HG02938 (cell line): Measurements from ENCODE around the gene ETDB.
A peak's percentile ranks its signal among the peaks of the same experiment; 100 is the strongest.
"Not testable (repeated sequence)": the region's sequence is repeated elsewhere in the genome, so short reads cannot be mapped to it uniquely, and the experiment has no call there.

Source experiments
- ATAC-seq: cut with Tn5 transposase; IDR thresholded peaks from one replicate; pipeline ENCODE4 v1.9.1; 2021; ENCODE audit warnings: mild to moderate bottlenecking, moderate library complexity; ENCODE audit not compliant: unreplicated experiment

The ETDB gene

GRCh38 chrX:135120056-135120576 lies at the start of gene ETDB:
Gene ETDB (minus strand): TSS chrX:135120526. CDS start chrX:135119261, 1,265 bp downstream.
- ATAC-seq, result not testable (repeated sequence)

DNA sequence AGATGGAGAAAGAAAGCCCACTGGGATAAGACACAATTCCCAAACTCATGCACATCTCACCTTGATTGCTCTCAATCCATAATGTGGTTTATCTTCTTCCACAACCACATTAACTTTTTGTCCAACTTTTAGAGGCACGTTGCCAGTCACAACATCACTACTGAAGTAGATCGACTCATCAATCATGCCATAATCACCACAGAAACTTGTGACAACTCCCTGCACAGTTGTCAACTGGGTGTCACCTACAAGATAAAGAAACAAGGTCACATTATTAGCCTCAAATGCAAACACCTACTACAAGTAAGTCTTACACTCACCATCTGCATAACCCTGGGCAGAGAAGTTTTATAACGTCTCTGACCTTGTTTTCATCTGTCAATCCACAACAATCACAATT lies 49.2 kb upstream of the ETDB start:
- not testable (repeated sequence) for ATAC-seq

DNA sequence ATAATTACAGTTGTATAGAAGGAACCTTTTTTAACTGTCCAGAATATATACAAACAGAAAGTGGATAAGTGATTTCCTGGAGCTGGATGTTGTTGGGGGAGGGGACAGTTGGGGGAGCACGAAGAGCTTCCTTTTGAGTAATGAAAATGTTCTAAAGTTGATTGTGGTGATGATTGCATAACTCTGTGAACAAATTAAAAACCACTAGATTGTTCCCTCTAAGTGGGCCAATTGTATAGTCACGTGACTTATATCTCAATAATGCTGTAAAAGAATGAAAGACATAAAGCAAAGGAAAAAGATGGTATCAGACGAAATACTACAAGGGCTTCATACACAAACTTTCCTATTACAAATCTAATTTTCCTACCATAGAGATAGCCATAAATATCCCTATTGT lies 48.2 kb upstream of the ETDB start:
- ATAC-seq, result no peak

DNA sequence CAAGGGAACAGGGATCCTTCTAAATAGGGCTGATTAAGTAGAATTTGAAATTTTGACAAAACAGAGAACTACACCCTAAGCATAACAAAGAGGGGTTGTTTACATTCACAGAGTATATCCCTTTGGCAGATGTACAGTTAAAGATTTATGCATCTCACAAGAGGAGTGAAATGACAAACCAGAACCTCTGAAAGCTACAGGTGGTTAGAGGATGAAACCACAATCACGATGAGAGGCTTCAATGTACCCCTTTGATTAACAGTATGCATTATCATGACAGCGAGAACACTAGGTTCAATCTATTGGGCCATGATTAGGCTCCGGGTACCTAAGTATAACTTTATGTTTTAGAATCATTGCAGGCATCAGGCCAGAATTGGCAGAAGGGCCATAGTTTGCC lies 34.4 kb upstream of the ETDB start:
- not testable (repeated sequence) for ATAC-seq

GRCh38 chrX:135126145-135126544 lies 5.8 kb upstream of the ETDB start:
- not testable (repeated sequence) for ATAC-seq

DNA sequence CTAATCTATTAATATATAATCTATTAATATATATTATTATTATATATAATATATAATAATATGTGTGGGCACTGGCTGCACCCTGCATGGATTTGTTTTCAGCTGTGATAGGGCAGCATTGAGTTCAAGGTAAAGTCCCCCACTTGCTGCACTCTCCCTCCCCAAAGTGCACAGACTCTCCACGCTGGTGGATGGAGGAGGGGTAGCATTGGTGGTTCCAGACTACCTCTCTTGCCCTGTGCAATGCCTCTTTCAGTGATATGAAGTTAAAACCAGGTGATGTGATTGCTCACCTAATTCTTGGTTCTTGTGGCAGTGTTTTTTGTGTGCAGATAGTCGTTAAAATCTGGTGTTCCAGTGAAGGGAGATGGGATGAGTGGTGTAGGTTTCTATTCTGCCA lies 4.3 kb downstream of the ETDB start:
- ATAC-seq, result not testable (repeated sequence)

DNA sequence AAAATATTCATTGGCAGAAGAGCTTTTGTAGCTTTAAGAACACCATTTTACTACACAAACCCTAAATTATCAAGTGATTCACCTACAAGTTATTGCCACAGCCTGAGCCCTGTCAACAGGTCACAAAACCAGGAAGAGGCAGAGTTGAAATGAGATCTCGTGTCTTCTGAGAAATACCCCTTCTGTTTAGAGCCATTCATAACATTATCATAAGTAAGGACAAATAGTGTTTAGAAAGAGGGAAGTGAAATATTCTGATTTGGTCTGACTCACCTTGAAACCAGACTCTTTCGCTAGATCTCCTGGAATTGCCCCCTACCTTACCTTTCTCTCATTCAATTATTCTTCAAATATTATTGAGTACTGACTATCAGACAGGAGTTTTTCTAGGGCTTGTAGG lies 5.9 kb downstream of the ETDB start:
- peak; percentile 96 for ATAC-seq

DNA sequence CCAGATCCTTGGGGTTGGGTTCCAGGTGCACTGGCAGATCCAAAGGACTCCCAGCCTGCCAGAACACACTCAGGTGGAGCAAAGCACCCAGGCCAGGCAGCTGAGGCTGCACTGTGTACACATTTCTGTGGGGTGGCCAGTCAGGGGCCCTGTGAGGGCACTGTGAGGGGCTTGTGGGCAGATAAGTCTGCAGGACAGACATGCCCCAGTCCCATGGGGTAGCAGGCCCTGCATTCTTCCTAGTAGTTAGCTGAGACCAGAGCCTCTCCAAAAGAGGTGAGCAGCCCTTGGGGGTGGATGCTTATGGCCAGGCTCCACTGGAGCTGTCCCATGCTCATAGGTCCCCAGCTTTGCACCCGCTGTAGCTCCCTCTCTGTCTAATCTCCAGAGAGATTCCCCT lies 7.6 kb downstream of the ETDB start:
- no peak for ATAC-seq

GRCh38 chrX:135112096-135112729 lies 8.1 kb downstream of the ETDB start:
- peak; percentile 37 for ATAC-seq

DNA sequence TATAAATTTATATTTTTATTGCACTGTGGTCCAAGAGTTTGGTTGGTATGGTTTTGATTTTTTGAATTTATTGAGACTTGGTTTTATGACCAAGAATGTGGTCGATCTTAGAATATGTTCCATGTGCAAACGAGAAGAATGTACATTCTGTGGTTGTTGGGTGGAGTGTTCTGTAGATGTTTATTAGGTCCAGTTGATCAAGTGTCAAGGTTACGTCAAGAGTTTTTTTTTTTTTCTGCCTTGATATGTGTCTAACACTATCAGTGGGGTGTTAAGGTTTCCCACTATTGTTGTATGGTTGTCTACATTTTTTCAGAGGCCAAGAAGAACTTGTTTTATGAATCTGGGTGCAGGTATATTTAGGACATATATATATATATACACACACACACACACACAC lies 10.8 kb downstream of the ETDB start:
- ATAC-seq, result no peak

DNA sequence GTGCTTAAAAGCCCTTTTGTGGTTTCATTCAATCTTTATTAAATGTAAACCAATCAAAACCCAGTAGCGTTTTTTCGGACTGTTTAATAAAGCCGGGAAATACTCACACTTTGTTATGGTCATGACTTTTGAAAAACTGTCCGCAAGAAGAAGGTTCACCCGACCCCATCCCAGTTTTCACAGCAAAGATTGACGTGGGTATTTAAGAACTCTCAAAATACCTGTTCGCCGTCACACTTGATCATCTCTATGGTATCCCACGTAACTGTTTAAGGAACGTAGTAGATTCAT lies 20.9 kb downstream of the ETDB start:
- ATAC-seq, result no peak

GRCh38 chrX:135097196-135097744 lies 23.1 kb downstream of the ETDB start:
- not testable (repeated sequence) for ATAC-seq

DNA sequence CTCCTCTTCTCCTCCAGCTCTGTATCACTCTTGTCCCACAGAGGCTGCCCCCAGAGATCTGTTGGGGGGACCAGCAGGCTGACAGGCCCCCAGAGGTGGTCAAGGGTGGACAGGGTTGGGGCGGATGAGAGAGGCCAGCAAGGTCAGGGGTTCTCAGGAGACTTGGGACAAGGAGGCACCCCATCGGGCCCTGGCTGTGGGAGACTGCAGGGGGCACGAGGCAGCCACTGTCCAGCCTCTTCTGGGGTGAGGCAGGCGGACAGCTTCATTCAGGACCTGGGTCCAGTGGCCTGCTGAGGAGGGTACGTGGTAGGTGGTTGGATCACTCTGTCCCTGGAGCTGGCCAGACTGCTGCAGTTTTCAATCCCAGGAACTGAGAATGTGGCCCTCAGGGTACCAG lies 24.6 kb downstream of the ETDB start:
- no peak for ATAC-seq

GRCh38 chrX:135094726-135095125 lies 25.6 kb downstream of the ETDB start:
- ATAC-seq, result no peak

DNA sequence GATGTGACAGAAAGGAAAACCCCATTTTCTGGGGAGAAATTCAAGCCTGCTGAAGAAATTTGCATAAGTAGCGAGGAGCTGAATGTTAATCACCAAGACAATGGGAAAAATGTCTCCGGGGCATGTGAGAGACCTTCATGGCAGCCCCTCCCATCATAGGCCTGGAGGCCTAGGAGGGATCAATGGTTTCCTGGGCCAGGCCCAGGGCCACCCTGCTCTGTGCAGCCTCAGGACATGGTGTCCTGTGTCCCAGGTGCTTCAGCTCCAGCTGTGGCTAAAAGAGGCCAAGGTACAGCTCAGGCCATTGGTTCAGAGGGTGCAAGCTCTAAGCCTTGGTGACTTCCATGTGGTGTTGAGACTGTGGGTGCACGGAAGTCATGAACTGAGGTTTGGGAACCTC lies 31.2 kb downstream of the ETDB start:
- ATAC-seq, result no peak

GRCh38 chrX:135087867-135088266 lies 32.5 kb downstream of the ETDB start:
- ATAC-seq, result no peak

DNA sequence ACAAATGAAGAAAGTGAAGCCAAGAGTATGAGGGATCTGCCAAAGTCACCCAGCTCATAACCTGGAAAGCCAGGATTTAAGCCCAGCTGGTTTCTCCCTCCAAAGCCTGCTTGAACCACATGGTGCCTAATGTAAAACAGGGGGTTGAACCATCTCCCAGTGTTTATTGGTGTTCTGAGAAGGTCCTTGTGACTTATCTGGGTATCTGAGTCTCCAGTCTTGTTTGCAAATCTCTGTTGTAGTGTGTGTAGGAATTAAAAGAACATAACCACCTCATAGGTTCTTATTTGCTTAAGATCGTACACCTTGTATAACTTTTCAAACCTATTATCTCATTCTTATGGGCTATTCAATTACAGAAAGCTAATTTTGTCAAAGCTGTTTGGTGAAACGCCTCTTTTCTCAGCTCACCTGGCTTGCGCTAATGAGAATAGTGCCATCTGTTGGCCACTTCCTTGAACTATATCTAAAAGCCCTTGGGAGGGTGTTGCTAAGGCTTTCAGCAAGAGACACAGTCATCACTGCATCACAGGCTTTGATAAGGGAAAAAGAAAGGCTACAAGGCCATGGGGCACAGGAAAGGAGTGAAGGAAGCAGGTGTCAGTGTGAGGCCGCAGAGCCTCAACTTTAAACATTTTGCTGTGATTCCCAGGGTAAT lies 34.0 kb downstream of the ETDB start:
- peak; percentile 88 for ATAC-seq

DNA sequence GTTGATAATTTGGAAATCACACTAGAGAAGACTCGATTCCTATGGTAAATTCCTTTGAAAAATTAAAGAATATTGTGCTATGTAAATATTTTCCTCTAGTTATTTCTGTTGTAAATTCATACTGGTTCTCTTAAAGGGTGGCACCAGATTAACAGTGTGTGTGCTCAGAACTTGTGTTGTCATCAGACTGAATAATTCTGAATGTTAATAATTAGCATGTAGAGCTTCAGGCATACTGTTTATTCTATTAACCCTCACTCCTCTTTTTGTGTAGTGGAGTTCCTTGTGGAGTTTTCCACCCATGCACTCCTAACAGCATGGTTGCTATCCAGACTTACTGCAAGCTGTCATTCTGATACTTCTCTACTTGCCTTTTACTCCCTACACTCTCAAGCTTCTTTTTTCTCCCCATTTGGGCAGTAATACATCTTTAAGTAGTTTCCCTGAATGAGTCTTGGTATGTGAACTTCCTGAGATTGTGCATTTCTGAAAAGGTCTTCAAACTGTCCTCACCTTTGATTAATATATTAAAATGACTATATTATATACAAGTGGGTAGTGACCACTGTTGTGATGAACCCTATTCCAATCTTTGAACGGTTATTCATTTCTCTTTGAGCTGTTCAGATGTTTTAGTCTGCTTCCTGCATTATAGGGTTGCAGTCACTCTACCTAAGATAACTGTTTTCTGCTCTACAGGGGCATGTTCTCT lies 38.5 kb downstream of the ETDB start:
- no peak for ATAC-seq
